GM12801 (cell line): ENCODE data around the gene TRRAP.

Experiments used
- CTCF ChIP-seq: IDR thresholded peaks from one replicate; pipeline ENCODE4 v1.5.1; 2011; ENCODE audit warnings: control low read depth; ENCODE audit not compliant: insufficient read length; ENCODE audit errors: extremely low read depth

Gene TRRAP

DNA sequence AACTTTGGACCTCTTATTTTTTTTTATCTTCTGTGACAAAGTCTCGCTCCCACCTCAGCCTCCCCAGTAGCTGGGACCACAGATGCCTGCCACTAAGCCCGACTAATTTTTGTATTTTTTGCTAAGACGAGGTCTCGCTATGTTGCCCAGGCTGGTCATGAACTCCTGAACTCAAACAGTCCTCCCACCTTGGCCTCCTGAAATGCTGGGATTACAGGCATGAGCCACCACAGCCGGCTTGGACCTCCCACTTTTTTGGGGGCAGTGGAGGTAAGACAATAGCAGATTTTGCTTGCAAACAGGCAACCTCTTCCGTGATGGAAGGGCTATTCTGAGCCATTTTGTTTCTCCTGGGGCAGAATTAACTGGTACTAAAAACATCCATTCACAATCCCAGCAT, 1.2 kb upstream of the TRRAP start:
- TF ChIP-seq CTCF, result no peak

- TF ChIP-seq CTCF, result no peak
Observed at GRCh38 chr7:98877692-98878364, 504 bp upstream of the TRRAP start.

GRCh38 chr7:98879198-98879978, 1.1 kb downstream of the TRRAP start:
- TF ChIP-seq CTCF, result no peak

GRCh38 chr7:98879979-98880315, 1.6 kb downstream of the TRRAP start:
- no peak for TF ChIP-seq CTCF

DNA sequence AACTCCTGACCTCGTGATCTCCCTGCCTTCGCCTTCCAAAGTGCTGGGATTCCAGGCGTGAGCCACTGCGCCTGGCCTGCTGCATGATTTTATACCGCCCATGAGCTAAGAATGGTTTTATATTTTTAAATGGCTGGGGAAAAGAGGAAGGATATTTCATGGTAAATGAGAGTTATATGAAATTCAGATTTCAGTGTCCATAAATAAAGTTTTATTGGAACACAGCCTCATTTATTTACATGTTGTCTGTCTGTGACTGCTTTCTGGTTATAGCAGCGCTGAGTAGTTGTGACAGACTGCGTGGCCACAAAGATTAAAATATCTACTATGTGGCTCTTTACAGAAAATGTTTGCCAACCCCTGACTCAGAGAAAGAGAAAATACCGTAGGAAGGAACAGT, 2.2 kb downstream of the TRRAP start:
- TF ChIP-seq CTCF, result no peak

DNA sequence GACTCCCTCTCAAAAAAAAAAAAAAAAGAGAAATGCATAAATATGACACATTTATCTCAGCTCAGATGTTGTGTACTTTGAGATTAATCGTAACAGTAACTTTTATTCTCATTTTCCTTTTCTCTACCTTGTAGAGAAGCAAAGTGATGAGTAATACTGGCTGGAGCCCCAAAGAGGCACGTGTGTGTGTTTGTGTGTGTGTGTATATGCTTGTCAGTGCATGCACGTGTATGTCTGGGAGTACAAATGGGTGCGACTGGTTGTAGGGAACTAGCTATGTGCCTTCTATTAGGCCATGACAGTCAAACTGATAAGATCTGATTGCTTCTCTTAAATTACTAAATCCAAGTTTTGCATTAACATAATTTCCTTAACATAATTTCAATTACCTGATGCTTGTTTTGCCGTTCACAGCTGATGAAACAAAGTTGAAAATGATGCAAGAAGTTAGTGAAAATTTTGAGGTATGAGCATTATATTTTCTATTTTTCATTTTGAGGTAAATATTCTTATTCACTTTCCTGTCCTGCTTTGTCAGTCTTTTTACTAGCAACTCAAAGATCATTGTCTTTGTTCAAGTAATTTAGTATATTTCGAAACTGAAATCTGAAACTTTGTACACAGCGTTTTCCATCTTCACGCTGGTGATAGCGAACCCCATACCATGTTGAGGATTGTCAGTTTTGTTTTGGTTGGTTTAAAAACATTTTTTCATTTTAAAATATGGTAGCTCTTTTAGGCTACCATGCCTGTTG, 3.4 kb downstream of the TRRAP start:
- no peak for TF ChIP-seq CTCF

- TF ChIP-seq CTCF, result no peak
Observed at GRCh38 chr7:98884416-98884815, 6.1 kb downstream of the TRRAP start.
